Stimulated activated CD4-positive, alpha-beta T cell treated with anti-CD3 and anti-CD28 coated beads, Interleukin-4, amount 100 ng/mL, for 24 hours (primary cell): ENCODE measurements around the gene RPAP2.
A peak's percentile ranks its signal among the peaks of the same experiment; 100 is the strongest.
"Not testable (repeated sequence)": the region's sequence is repeated elsewhere in the genome, so short reads cannot be mapped to it uniquely, and the experiment has no call there.

Experiments used
- DNase-seq: peaks from one replicate; pipeline ENCODE4 v3.0.0-alpha.2; 2020

The RPAP2 gene

DNA sequence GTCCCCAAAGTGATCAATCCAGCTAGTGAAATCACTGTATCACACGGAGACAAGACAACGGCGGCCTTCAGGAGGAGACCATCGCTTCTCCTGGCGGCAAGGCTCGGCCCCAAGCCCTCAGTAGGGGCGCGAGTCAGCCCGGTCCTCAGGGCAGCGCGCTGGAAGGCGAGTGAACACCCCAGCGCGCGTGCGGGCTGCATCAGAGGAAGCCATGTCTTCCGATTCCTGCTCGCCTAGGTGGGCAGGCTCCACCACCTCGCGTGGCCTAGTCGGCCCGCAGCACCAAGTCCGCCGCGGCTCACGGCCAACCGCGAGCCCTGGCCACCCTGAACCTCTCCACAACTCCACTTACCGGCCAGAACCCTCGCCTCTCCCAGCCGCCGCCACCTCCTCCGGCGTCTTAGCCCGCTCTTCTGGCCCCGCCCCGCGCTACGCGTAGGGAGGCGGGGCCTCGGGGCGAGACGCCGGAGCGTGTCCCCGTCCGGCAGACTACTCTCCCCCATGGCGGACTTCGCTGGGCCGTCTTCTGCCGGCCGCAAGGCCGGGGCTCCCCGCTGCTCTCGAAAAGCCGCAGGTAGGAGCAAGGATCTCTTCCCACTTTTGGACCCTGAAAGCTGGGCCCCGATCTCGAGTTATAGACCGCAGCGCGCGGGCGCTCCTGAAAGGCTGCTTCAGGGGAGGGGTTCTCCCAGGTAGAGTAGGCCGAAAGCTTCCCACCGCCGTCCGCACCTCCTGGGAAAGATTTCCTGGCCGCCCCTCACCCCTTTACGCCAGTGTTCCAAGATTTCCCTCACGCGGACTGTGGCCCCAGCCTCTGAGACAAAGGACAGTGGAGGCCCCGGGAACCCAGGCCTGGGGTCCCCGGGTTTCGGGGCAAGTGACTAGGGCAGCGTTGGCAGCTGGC is at the start of gene RPAP2, which contains the start of gene GLMN:
RPAP2 (plus strand) TSS at position 487 of the 904 bp plus-strand sequence; CDS start at position 502, 15 bp downstream.
GLMN (minus strand) TSS at position 415 of the 904 bp plus-strand sequence. CDS start 988 bp downstream, outside the sequence.
- peak; percentile 72 for DNase-seq

- not testable (repeated sequence) for DNase-seq
Measured at GRCh38 chr1:92254714-92255113, 44.1 kb upstream of the RPAP2 start.

- DNase-seq, result no peak
Measured at GRCh38 chr1:92259350-92259749, 39.5 kb upstream of the RPAP2 start.

DNA sequence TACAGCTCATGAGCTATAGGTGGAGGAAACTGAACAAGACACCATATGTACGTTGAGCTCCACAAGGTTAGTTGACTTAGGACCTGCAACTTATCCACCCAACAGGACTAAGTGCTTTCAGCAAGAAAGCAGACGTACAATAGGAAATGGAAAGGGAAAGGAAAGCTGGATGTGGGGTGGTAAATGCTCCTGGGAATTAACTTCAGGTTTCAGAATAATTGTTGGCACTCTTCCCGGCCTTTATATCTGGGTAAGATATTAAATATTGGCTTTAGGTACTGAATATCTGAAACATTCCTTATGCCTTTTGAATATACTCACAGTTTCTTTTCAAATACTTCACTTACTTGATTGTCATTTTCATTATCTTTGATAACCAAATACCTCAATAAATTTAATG is 36.3 kb upstream of the RPAP2 start:
- DNase-seq, result no peak

DNA sequence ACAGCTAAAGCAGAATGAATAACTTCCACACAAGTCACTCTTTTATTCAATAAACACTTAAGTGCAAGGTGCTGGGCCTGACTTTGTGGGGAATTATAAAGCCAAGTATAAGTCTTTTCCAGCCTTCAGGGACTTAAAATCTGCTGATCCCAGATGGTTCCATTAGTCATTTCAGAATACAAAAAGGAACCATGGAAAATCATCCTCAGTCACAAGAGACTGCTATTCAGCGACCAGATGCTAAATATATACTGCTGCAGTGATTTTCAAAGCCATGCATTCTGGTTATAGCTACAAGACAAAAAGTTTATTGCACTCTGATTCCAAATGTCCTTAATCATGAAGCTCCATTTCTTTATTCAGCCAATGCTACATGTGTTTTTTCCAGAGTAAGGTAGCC is 25.8 kb upstream of the RPAP2 start:
- no peak for DNase-seq

DNA sequence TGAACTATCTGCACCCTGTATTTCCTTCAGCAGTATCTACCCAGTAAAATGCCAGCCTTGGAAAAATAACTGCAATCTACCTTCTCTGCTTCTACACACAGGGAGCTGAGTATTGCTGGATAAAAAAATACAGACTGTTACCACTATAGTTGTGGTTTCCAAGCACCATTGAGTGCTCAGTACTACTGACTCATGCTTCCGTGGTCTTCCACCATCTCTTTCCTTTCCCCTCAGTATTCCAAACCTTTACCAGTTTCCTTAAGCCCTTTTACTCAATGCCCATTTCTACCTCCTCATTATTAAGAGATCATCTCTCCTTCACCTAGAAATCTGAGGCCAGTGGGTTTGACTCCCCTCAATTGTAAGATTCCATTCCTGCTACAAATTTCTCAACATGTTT is 23.9 kb upstream of the RPAP2 start:
- no peak for DNase-seq

DNA sequence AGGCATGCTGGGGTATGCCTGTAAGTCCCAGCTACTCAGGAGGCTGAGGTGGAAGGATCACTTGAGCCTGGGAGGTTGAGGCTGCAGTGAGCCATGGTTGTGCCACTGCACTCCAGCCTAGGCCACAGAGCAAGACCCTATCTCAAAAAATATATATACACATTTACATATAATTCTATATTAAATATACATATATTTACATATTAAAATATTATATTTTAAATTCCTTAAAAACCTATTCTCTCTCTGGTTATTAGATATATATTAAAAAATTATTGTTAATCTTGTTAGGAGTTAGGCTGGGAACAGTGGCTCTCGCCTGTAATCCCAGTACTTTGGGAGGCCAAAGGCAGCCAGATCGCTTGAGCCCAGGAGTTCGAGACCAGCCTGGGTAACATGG is 22.8 kb upstream of the RPAP2 start:
- DNase-seq, result no peak

- no peak for DNase-seq
Measured at GRCh38 chr1:92277105-92277723, 21.6 kb upstream of the RPAP2 start.

- not testable (repeated sequence) for DNase-seq
Measured at GRCh38 chr1:92279781-92280180, 19.1 kb upstream of the RPAP2 start.

GRCh38 chr1:92281411-92281810 is 17.4 kb upstream of the RPAP2 start:
- not testable (repeated sequence) for DNase-seq

DNA sequence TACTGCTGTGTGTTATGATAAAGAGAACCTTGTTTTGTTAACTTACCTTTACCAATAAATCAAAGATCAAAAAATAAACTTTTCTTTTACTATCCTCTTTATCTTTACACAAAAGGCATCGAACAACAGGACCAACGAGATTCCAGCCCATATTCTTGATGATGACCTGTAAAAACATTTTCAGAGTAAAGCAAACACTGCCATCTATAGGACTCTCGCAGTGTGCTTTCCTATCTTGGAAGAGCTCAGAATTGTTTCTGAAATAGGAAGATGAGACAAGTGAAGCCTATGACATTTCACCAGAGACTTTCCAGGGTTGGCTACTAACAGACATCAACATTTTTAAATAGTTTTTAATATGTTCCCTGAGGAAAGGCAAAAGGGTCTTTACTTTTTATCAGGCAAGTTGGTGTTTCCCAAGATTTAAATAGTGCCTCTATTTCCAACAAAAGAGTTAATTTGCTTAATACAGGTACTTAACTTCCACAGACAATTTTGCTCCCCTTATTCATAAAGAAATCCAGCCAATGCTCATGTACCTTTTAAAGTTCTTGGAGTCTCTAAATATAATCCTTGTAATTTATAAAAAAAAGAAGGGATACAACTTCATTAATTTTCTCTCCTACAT is 7.4 kb upstream of the RPAP2 start:
- DNase-seq, result no peak

GRCh38 chr1:92298213-92298572 is 666 bp upstream of the RPAP2 start:
- no peak for DNase-seq

GRCh38 chr1:92299477-92300150 is 755 bp downstream of the RPAP2 start:
- DNase-seq, result no peak

DNA sequence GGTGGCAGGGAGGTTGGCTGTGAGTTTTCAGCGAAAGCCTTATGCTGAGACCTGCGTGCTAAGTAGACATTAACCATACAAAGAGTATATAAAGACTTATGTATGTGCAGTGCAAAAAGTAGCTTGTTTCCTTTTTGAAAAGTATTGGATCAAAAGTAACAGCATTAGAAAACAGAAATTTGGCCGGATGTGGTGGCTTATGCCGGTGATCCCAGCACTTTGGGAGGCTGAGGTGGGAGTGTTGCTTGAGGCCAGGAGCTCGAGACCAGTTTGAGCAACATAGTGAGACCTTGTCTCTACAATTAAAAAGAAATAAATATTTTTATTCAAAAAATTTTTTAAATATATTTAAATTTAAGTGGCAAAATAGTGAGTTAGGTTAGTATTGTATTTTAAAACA is 2.2 kb downstream of the RPAP2 start:
- no peak for DNase-seq

- DNase-seq, result no peak
Measured at GRCh38 chr1:92306020-92306419, 7.2 kb downstream of the RPAP2 start.

DNA sequence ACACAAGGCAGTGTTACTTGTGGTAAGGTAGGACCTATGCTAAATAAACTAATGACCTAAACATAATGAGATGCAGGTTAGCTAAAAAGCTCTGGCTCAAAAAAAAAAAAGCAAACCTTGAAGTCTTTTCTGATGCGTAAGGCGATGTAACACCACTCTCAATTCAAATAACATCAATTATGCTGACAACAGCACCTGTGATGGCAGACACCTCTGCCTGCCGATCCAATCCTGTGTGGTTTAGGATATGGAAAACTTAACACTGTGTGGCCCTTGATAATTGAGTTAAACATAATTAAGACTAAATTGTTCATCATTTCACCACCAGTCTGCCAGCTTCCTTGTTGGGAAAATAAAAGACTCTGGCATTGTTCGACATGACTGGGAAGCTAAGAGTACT is 9.1 kb downstream of the RPAP2 start:
- no peak for DNase-seq

GRCh38 chr1:92310185-92310597 is 11.3 kb downstream of the RPAP2 start:
- no peak for DNase-seq

DNA sequence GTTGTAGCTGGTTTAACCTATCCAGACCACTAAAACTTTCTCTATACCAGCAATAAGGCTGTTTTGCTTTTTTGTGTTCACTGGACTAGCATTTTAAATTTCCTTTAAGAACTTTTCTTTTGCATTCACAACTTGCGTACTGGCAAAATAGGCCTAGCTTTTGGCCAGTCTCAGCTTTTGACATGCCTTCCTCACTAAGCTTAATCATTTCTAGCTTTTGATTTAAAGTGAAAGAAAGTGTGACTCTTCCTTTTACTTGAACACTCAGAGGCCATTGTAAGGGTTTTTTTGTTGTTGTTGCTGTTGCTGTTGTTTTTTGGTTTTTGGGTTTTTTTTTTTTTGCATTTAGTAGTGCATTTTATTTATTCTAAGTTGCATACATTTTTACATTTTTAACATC is 15.2 kb downstream of the RPAP2 start:
- no peak for DNase-seq

DNA sequence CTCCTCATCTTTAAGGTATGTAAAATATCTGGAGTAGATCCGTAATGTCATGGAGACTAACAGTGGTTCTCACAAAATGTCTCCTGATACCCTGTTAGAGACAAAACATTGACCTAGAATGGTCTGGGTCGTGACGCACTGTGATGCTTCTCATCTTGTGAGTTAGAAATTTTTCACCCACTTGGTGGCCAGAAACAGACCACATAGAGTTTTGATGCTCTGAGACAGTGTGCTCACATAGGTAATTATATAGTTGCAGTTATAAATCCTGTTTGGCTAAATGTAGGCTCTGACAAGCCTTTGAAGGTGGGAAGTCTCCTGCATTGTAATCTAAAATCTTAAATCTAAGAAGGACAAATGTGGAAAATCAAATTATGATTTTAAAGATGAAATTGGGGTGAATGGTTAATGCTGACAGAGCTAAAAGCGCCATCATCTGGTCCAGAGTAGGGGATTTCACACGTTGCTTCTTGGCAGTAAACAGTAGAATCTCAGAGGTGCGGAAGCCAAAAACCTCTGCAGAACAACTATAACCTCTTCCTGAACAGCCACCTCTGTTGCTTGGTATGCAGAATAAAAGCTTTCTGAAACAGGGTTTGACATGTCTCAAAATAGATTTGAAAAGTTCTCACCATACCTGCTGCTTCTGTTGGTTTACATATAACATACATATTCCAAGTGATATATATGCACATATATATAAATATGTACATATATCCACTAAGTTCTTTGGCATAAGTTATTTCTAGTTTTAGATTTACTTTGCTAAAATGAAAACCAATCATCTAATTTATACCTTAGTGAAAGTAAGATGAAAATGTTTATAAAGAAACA is 17.1 kb downstream of the RPAP2 start:
- DNase-seq, result peak; percentile 39

- DNase-seq, result no peak
Measured at GRCh38 chr1:92317836-92318493, 19.1 kb downstream of the RPAP2 start.
